ACC112 (cell line): Measurements from ENCODE around the gene PPARD.

ENCODE experiments used
- H2AFZ ChIP-seq: fragments of 200-600 bp; sonication (generic); one replicate; pipeline ENCODE4 v1.6.0; 2017; ENCODE audit warnings: antibody characterized with exemption, low read length; ENCODE audit not compliant: unreplicated experiment
- H3K27ac ChIP-seq: fragments of 200-600 bp; sonication (generic); 2 replicates; pipeline ENCODE4 v1.5.1; 2014; ENCODE audit warnings: low read depth, mild to moderate bottlenecking, antibody characterized with exemption, low read length, moderate library complexity
- H3K27me3 ChIP-seq: fragments of 200-600 bp; sonication (generic); 2 replicates; pipeline ENCODE4 v1.6.1; 2014; ENCODE audit warnings: mild to moderate bottlenecking, antibody characterized with exemption, low read length, moderate library complexity, mixed read lengths; ENCODE audit not compliant: insufficient read depth
- H3K36me3 ChIP-seq: fragments of 200-600 bp; sonication (generic); 2 replicates; pipeline ENCODE4 v1.6.1; 2016; ENCODE audit warnings: mild to moderate bottlenecking, antibody characterized with exemption, low read length, moderate library complexity, mixed read lengths; ENCODE audit not compliant: insufficient read depth
- H3K4me1 ChIP-seq: fragments of 200-600 bp; sonication (generic); one replicate; pipeline ENCODE4 v1.6.1; 2016; ENCODE audit warnings: low read length, mixed read lengths; ENCODE audit not compliant: insufficient read depth, unreplicated experiment, control insufficient read depth
- H3K4me3 ChIP-seq: fragments of 200-600 bp; sonication (generic); 2 replicates; pipeline ENCODE4 v1.5.1; 2014; ENCODE audit warnings: mild to moderate bottlenecking, low read depth, low read length
- H3K79me2 ChIP-seq: fragments of 200-600 bp; sonication (generic); one replicate; pipeline ENCODE4 v1.6.0; 2016; ENCODE audit warnings: low read length; ENCODE audit not compliant: control insufficient read depth, unreplicated experiment, insufficient read depth

PPARD gene

GRCh38 chr6:35400111-35400510 is 57.8 kb downstream of the PPARD start:
- Histone ChIP-seq H3K79me2 (no peaks in the 10 kb centered on the region), H3K36me3 (no peaks in the 10 kb centered on the region), H3K4me3 (no peak overlapping the region), H2AFZ (no peak overlapping the region), H3K27ac (no peak overlapping the region), H3K4me1 (peaks cover 12% of the 10 kb centered on the region), H3K27me3 (no peaks in the 10 kb centered on the region)

- H3K27me3 ChIP-seq: no peaks in the 10 kb centered on the region
- H3K36me3 ChIP-seq: no peaks in the 10 kb centered on the region
- no peaks in the 10 kb centered on the region for H3K79me2 ChIP-seq
- H3K4me1 ChIP-seq: peaks cover 12% of the 10 kb centered on the region
- no peak overlapping the region for H3K4me3 ChIP-seq
- no peak overlapping the region for H2AFZ ChIP-seq
- no peak overlapping the region for H3K27ac ChIP-seq
Observed at GRCh38 chr6:35400901-35401311, 58.5 kb downstream of the PPARD start.

- H3K4me1 ChIP-seq: peaks cover 12% of the 10 kb centered on the region
- no peaks in the 10 kb centered on the region for H3K79me2 ChIP-seq
- no peaks in the 10 kb centered on the region for H3K36me3 ChIP-seq
- no peak overlapping the region for H3K4me3 ChIP-seq
- H2AFZ ChIP-seq: no peak overlapping the region
- no peak overlapping the region for H3K27ac ChIP-seq
- H3K27me3 ChIP-seq: no peaks in the 10 kb centered on the region
Observed at GRCh38 chr6:35401514-35401913, 59.2 kb downstream of the PPARD start.

DNA sequence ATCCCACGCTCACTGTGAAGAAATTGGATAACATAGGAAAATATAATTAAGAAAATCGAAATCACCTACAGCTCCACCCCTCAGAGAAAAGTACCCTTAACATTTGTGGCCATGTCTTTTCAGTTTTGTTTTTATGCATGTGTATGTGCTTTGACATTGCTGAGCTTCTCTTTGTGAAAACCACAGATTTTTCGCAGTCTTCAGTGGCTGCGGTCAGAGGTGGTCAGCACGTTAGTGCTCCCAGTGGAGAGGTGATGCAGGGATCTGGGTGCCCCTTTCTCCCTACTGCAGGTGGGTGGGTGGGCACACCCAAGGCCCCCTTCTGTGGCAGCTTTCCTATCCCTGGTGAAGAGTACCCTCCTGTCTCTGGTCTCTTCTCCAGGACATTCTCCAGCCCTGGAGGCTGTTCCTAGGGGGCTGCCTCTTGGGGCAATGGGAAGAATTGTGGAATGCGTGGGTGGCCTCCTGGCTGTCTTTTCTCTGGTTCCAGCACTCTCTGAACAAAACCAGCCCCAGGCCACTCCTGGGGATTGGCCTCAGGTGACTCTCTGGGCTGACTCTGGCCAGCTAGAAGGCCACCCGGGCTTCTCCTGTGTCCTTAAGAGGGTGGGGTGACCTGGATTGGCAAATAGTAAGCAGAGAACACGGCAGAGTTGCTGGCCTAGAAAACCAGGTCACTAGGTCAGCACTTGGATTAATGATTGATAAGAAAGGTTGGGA is 59.9 kb downstream of the PPARD start:
- Histone ChIP-seq H3K4me1 (peaks cover 7% of the 10 kb centered on the region), H3K79me2 (no peaks in the 10 kb centered on the region), H3K4me3 (no peak overlapping the region), H3K27ac (no peak overlapping the region), H3K36me3 (no peaks in the 10 kb centered on the region), H2AFZ (no peak overlapping the region), H3K27me3 (no peaks in the 10 kb centered on the region)

DNA sequence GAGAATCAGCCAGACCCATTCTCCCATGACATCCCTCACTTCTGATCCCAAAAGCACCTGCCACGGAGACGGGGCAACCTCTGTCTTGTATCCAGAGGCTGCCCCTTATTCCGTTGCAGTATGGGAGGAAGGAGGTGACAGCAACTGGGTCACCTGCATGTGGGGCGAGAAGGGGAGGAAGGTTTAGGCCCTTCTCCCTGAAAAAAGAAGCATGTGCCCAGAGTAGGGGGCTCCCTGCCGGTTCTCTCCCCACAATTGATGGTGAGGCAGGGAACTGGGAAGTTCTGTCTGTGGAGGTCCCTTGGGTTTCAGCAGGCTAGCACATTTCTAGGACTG is 60.5 kb downstream of the PPARD start:
- no peaks in the 10 kb centered on the region for H3K27me3 ChIP-seq
- no peak overlapping the region for H3K4me3 ChIP-seq
- H2AFZ ChIP-seq: no peak overlapping the region
- no peaks in the 10 kb centered on the region for H3K79me2 ChIP-seq
- H3K4me1 ChIP-seq: peaks cover 7% of the 10 kb centered on the region
- no peak overlapping the region for H3K27ac ChIP-seq
- no peaks in the 10 kb centered on the region for H3K36me3 ChIP-seq

DNA sequence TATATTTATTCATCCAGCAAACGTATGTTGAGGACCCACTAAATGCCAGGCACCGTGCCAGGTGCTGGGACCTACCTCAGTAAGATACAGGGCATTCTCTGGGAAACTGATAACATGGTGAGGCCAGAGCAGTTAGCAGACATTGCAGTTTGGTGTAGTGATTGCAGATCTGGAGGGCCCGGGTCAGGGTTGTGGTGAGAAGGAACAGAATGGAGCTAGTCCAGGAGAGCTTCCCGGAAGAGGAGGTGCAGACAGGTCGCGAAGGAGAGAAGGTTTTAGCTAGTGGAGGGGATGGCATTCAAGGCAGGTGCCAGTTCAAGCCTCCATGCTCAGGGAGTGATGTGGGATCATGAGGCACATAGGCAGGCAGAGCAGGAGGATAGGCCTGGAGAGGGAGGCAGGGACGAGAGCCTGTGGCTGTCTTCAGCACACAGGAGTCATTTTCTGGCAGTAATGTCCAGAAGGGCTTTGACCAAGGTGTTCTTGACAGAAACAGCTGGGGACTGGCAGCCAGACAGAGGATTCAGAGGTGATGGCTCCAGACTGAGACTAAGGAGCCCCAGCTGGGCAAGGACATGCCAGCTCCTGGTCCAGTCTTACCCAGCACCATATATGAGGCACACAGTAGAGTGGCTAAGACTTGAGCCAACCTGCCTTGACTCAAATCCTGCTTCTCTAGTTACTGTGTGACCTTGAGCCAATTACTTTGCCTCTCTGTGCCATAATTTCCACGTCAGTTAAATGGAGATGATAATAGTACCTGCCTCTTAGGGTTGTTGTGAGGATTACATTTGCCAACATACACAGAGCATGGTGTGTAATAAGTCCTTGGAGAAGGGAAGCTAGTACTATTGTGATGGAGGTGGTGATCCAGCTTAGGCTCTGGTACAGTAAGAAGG is 61.4 kb downstream of the PPARD start:
- no peaks in the 10 kb centered on the region for H3K27me3 ChIP-seq

GRCh38 chr6:35406711-35407485 is 64.5 kb downstream of the PPARD start:
- no peak overlapping the region for H3K27ac ChIP-seq
- H3K4me1 ChIP-seq: no peaks in the 10 kb centered on the region
- H3K79me2 ChIP-seq: peaks cover 2% of the 10 kb centered on the region
- no peaks in the 10 kb centered on the region for H3K27me3 ChIP-seq
- no peaks in the 10 kb centered on the region for H3K36me3 ChIP-seq
- H3K4me3 ChIP-seq: no peak overlapping the region
- no peak overlapping the region for H2AFZ ChIP-seq

More for the DNA sequence above, 61.4 kb downstream of the PPARD start:
- Histone ChIP-seq H3K4me1 (peaks cover 7% of the 10 kb centered on the region), H3K36me3 (no peaks in the 10 kb centered on the region), H2AFZ (no peak overlapping the region), H3K27ac (no peak overlapping the region), H3K4me3 (no peak overlapping the region), H3K79me2 (peaks cover 1% of the 10 kb centered on the region)

- Histone ChIP-seq H3K36me3 (peaks cover 6% of the 10 kb centered on the region; the same call in 1 of the 2 replicates), H3K27me3 (no peaks in the 10 kb centered on the region), H2AFZ (no peak overlapping the region), H3K4me3 (no peak overlapping the region), H3K27ac (no peak overlapping the region), H3K79me2 (peaks cover 2% of the 10 kb centered on the region), H3K4me1 (no peaks in the 10 kb centered on the region)
Observed at GRCh38 chr6:35409245-35409644, 66.9 kb downstream of the PPARD start.

GRCh38 chr6:35410131-35410530 is 67.8 kb downstream of the PPARD start:
- peaks cover 6% of the 10 kb centered on the region; the same call in 1 of the 2 replicates for H3K36me3 ChIP-seq
- peaks cover 7% of the 10 kb centered on the region for H3K4me1 ChIP-seq
- no peak overlapping the region for H3K4me3 ChIP-seq
- H2AFZ ChIP-seq: no peak overlapping the region
- H3K27ac ChIP-seq: no peak overlapping the region
- H3K27me3 ChIP-seq: no peaks in the 10 kb centered on the region
- H3K79me2 ChIP-seq: peaks cover 2% of the 10 kb centered on the region

DNA sequence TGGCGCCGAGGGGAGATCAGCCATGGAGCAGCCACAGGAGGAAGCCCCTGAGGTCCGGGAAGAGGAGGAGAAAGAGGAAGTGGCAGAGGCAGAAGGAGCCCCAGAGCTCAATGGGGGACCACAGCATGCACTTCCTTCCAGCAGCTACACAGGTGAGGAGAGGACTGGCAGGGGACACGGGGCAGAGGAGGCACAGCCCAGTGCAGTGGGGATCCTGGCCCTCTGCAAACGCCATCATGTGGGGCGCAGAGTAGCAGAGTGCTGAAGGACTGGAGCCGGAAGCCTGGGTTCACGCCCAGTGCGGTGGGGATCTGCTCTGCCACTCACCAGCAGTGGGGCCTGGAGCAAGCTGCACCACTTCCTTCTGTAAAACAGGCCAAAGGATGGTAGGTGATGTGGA is 68.7 kb downstream of the PPARD start:
- Histone ChIP-seq H3K27me3 (no peaks in the 10 kb centered on the region), H3K4me1 (peaks cover 7% of the 10 kb centered on the region), H3K27ac (no peak overlapping the region), H2AFZ (no peak overlapping the region), H3K36me3 (peaks cover 6% of the 10 kb centered on the region; the same call in 1 of the 2 replicates), H3K79me2 (peaks cover 2% of the 10 kb centered on the region), H3K4me3 (no peak overlapping the region)
